ENCODE measurements around the gene DYNLL1.
"Not testable (repeated sequence)": the region's sequence is repeated elsewhere in the genome, so short reads cannot be mapped to it uniquely, and the experiment has no call there.

Gene DYNLL1

GRCh38 chr12:120496413-120497340, 764 bp downstream of the DYNLL1 start:
- peaks cover 24 to 33% (median 28%) of the 10 kb centered on the region in 10 experiments for H3K4me1 ChIP-seq
- peaks cover 20 to 38% (median 31%) of the 10 kb centered on the region in 11 experiments for H4K20me1 ChIP-seq
- TF ChIP-seq Cebpa-rat (IDR thresholded peaks at IDR 0.05), result no peak
- H3K9ac ChIP-seq, result peak overlapping the region; percentile 78 to 91 (median 84)
- no peaks in the 10 kb centered on the region for H3K9me3 ChIP-seq (replicated peaks in 1 of 11)
- H3K4me3 ChIP-seq, result peak overlapping the region; percentile 85 to 99 (median 97)
- no peaks in the 10 kb centered on the region for H3K27me3 ChIP-seq
- peaks cover 35 to 51% (median 43%) of the 10 kb centered on the region in 11 experiments for H3K36me3 ChIP-seq
- H3K4me2 ChIP-seq, result peak overlapping the region; percentile 81 to 98 (median 92)
- H3K27ac ChIP-seq, result peak overlapping the region; percentile 44 to 81 (median 73); a peak in 21 of 22 replicates

GRCh38 chr12:120497524-120498150, 1.7 kb downstream of the DYNLL1 start:
- Histone ChIP-seq H3K27me3 (no peaks in the 10 kb centered on the region), H3K9me3 (replicated peaks in 1 of 11) (no peaks in the 10 kb centered on the region), H3K4me3 (peak overlapping the region; percentile 85 to 99 (median 97)), H4K20me1 (peaks cover 20 to 38% (median 31%) of the 10 kb centered on the region in 11 experiments), H3K36me3 (peaks cover 41 to 55% (median 50%) of the 10 kb centered on the region in 11 experiments), H3K9ac (peak overlapping the region; percentile 78 to 91 (median 84)), H3K4me1 (peaks cover 24 to 33% (median 28%) of the 10 kb centered on the region in 10 experiments), H3K4me2 (peak overlapping the region; percentile 81 to 98 (median 92)), H3K27ac (peak overlapping the region in 4 of 11 experiments; percentile 9 to 81 (median 40); a peak in 2 of 22 replicates)
- no peak for TF ChIP-seq Cebpa-rat (IDR thresholded peaks at IDR 0.05)

GRCh38 chr12:120498870-120499515, 3.1 kb downstream of the DYNLL1 start:
- no peak overlapping the region for H3K27ac ChIP-seq
- peak overlapping the region in 4 of 10 experiments; percentile 95 to 98 (median 97); a peak in 2 of 20 replicates for H3K4me3 ChIP-seq
- peaks cover 20 to 38% (median 31%) of the 10 kb centered on the region in 11 experiments for H4K20me1 ChIP-seq
- no peaks in the 10 kb centered on the region for H3K9me3 ChIP-seq (replicated peaks in 1 of 11)
- no peak overlapping the region; a peak in 1 of 22 replicates for H3K9ac ChIP-seq
- H3K4me1 ChIP-seq, result peaks cover 24 to 33% (median 28%) of the 10 kb centered on the region in 10 experiments
- H3K4me2 ChIP-seq, result peak overlapping the region in 9 of 11 experiments; percentile 81 to 98 (median 91); a peak in 13 of 22 replicates
- TF ChIP-seq Cebpa-rat (IDR thresholded peaks at IDR 0.05), result no peak
- H3K27me3 ChIP-seq, result no peaks in the 10 kb centered on the region
- H3K36me3 ChIP-seq, result peaks cover 54 to 69% (median 63%) of the 10 kb centered on the region in 11 experiments

- H3K9me3 ChIP-seq (replicated peaks in 1 of 11), result no peaks in the 10 kb centered on the region
- peaks cover 20 to 38% (median 31%) of the 10 kb centered on the region in 11 experiments for H4K20me1 ChIP-seq
- no peak overlapping the region for H3K4me2 ChIP-seq
- no peak for TF ChIP-seq Cebpa-rat (IDR thresholded peaks at IDR 0.05)
- no peaks in the 10 kb centered on the region for H3K27me3 ChIP-seq
- H3K9ac ChIP-seq, result no peak overlapping the region
- H3K27ac ChIP-seq, result no peak overlapping the region
- no peak overlapping the region for H3K4me3 ChIP-seq
- H3K4me1 ChIP-seq, result peaks cover 14 to 21% (median 17%) of the 10 kb centered on the region in 10 experiments
- peaks cover 68 to 85% (median 79%) of the 10 kb centered on the region in 11 experiments for H3K36me3 ChIP-seq
These were observed 4.7 kb downstream of the DYNLL1 start for GRCh38 chr12:120500581-120500980.

- TF ChIP-seq Cebpa-rat (IDR thresholded peaks at IDR 0.05), result no peak
- H3K27ac ChIP-seq, result no peak overlapping the region
- H3K9ac ChIP-seq, result no peak overlapping the region
- H3K4me1 ChIP-seq, result no peaks in the 10 kb centered on the region
- no peaks in the 10 kb centered on the region for H3K9me3 ChIP-seq (replicated peaks in 1 of 11)
- H3K36me3 ChIP-seq, result peaks cover 81 to 97% (median 89%) of the 10 kb centered on the region in 11 experiments
- peaks cover 0 to 8% (median 3%) of the 10 kb centered on the region in 11 experiments; a peak in 11 of 22 replicates for H4K20me1 ChIP-seq
- H3K4me2 ChIP-seq, result no peak overlapping the region
- no peaks in the 10 kb centered on the region for H3K27me3 ChIP-seq
- no peak overlapping the region for H3K4me3 ChIP-seq
These were observed 8.7 kb downstream of the DYNLL1 start for GRCh38 chr12:120504587-120504986.

- Histone ChIP-seq H3K4me3 (no peak overlapping the region), H4K20me1 (no peaks in the 10 kb centered on the region), H3K36me3 (peaks cover 76 to 95% (median 90%) of the 10 kb centered on the region in 11 experiments), H3K9ac (no peak overlapping the region), H3K27me3 (no peaks in the 10 kb centered on the region), H3K9me3 (replicated peaks in 1 of 11) (no peaks in the 10 kb centered on the region), H3K4me1 (no peaks in the 10 kb centered on the region; a peak in 1 of 20 replicates), H3K4me2 (no peak overlapping the region), H3K27ac (no peak overlapping the region)
- TF ChIP-seq Cebpa-rat (IDR thresholded peaks at IDR 0.05), result no peak
These were observed 12.6 kb downstream of the DYNLL1 start for GRCh38 chr12:120508537-120508936.

GRCh38 chr12:120514002-120514401, 18.1 kb downstream of the DYNLL1 start:
- Histone ChIP-seq H3K36me3 (peaks cover 76 to 97% (median 83%) of the 10 kb centered on the region in 11 experiments), H4K20me1 (no peaks in the 10 kb centered on the region; a peak in 1 of 22 replicates), H3K27ac (peak overlapping the region in 3 of 11 experiments; percentile 27 to 46 (median 40); a peak in 4 of 22 replicates), H3K4me3 (no peak overlapping the region), H3K9ac (no peak overlapping the region), H3K4me1 (no peaks in the 10 kb centered on the region; a peak in 2 of 20 replicates), H3K9me3 (replicated peaks in 1 of 11) (no peaks in the 10 kb centered on the region), H3K27me3 (no peaks in the 10 kb centered on the region), H3K4me2 (no peak overlapping the region)
- no peak for TF ChIP-seq Cebpa-rat (IDR thresholded peaks at IDR 0.05)

- no peak overlapping the region for H3K9ac ChIP-seq
- H3K9me3 ChIP-seq (replicated peaks in 1 of 11), result no peaks in the 10 kb centered on the region
- no peaks in the 10 kb centered on the region; a peak in 2 of 20 replicates for H3K4me1 ChIP-seq
- no peak overlapping the region for H3K27ac ChIP-seq
- no peak for TF ChIP-seq Cebpa-rat (IDR thresholded peaks at IDR 0.05)
- no peak overlapping the region for H3K4me2 ChIP-seq
- H3K36me3 ChIP-seq, result peaks cover 72 to 95% (median 81%) of the 10 kb centered on the region in 11 experiments
- H3K4me3 ChIP-seq, result no peak overlapping the region
- no peaks in the 10 kb centered on the region for H3K27me3 ChIP-seq
- H4K20me1 ChIP-seq, result no peaks in the 10 kb centered on the region; a peak in 1 of 22 replicates
These were observed 19.6 kb downstream of the DYNLL1 start for GRCh38 chr12:120515496-120515895.

GRCh38 chr12:120519324-120519723, 23.4 kb downstream of the DYNLL1 start:
- not testable (repeated sequence) for H3K4me2 ChIP-seq; H3K4me1 ChIP-seq; H3K4me3 ChIP-seq; H4K20me1 ChIP-seq; H3K27me3 ChIP-seq; H3K9ac ChIP-seq; H3K27ac ChIP-seq; H3K9me3 ChIP-seq (replicated peaks in 1 of 11)
- peaks cover 64 to 92% (median 78%) of the 10 kb centered on the region in 11 experiments for H3K36me3 ChIP-seq

Measured in BLaER1 treated with 17β-estradiol and CSF1 and Interleukin-3, amounts not matched to agents 10 nM and 100 nM (cell line).